T-helper 1 cell treated with Interleukin-12 subunit alpha and Interleukin-12 subunit beta and Interleukin-4 antibody, amounts not matched to agents 30 ng/mL and 1 ng/mL, for 36 hours (primary cell): ENCODE data around the gene MYO3B. TPM values are rescaled to one million over a fixed set of nuclear protein-coding genes. Genes with fewer than 3 reads are reported as not detected.

Source experiments
- intact Hi-C: fragments of 100-400 bp; cut with micrococcal nuclease; formaldehyde crosslinking; loops from one replicate; pipeline ENCODE4 v1.15.1; 2024
- total RNA-seq: library from RNA; stranded (reverse); gene quantifications from 2 replicates; pipeline ENCODE4 v1.2.3, GENCODE V29; 2022

MYO3B gene
- total RNA-seq, 1 donor from 2014 or later: 0.78 TPM

GRCh38 chr2:170162271-170162632 is 15.7 kb upstream of the MYO3B start:
- intact Hi-C loops: no loop called here

GRCh38 chr2:170163411-170164065 is 14.4 kb upstream of the MYO3B start:
- intact Hi-C loops: no loop called here

- intact Hi-C loops: no loop called here
Observed at GRCh38 chr2:170165129-170165528, 12.8 kb upstream of the MYO3B start.

- intact Hi-C loops: no loop called here
Observed at GRCh38 chr2:170166735-170167134, 11.2 kb upstream of the MYO3B start.

- intact Hi-C loops: no loop called here
Observed at GRCh38 chr2:170170281-170171040, 7.5 kb upstream of the MYO3B start.

GRCh38 chr2:170176212-170176611 is 1.7 kb upstream of the MYO3B start:
- intact Hi-C loops: no loop called here

GRCh38 chr2:170180031-170180566 is 2.2 kb downstream of the MYO3B start:
- intact Hi-C loops: no loop called here

GRCh38 chr2:170181602-170182001 is 3.7 kb downstream of the MYO3B start:
- intact Hi-C loops: no loop called here

- intact Hi-C loops: no loop called here
Observed at GRCh38 chr2:170185319-170185718, 7.4 kb downstream of the MYO3B start.

GRCh38 chr2:170189757-170190156 is 11.8 kb downstream of the MYO3B start:
- intact Hi-C loops: no loop called here

- intact Hi-C loops: no loop called here
Observed at GRCh38 chr2:170190172-170190571, 12.2 kb downstream of the MYO3B start.

- intact Hi-C loops: no loop called here
Observed at GRCh38 chr2:170191166-170191866, 13.4 kb downstream of the MYO3B start.

- intact Hi-C loops: no loop called here
Observed at GRCh38 chr2:170196963-170197362, 19.0 kb downstream of the MYO3B start.

- intact Hi-C loops: no loop called here
Observed at GRCh38 chr2:170201275-170201674, 23.3 kb downstream of the MYO3B start.

- intact Hi-C loops: no loop called here
Observed at GRCh38 chr2:170201734-170202393, 23.9 kb downstream of the MYO3B start.

GRCh38 chr2:170202437-170202836 is 24.5 kb downstream of the MYO3B start:
- intact Hi-C loops: no loop called here

GRCh38 chr2:170204298-170204951 is 26.5 kb downstream of the MYO3B start:
- intact Hi-C loops: no loop called here

- intact Hi-C loops: no loop called here
Observed at GRCh38 chr2:170206246-170206645, 28.3 kb downstream of the MYO3B start.

GRCh38 chr2:170206805-170207407 is 29.0 kb downstream of the MYO3B start:
- intact Hi-C loops: no loop called here

GRCh38 chr2:170207901-170208300 is 30.0 kb downstream of the MYO3B start:
- intact Hi-C loops: no loop called here

- intact Hi-C loops: no loop called here
Observed at GRCh38 chr2:170208967-170209366, 31.0 kb downstream of the MYO3B start.
